Left ventricle myocardium inferior (tissue), 1 donor: ENCODE data around the gene VAV3. TPM values are rescaled to one million over a fixed set of nuclear protein-coding genes. Genes with fewer than 3 reads are reported as not detected.

ENCODE experiments used
- DNase-seq: peaks from one replicate; pipeline ENCODE4 v3.0.0-alpha.2; 2020
- H3K27ac ChIP-seq: fragments of 200-600 bp; replicated peaks from 2 replicates; pipeline ENCODE4 v1.8.0; 2021
- H3K27me3 ChIP-seq: fragments of 200-600 bp; 2 replicates; pipeline ENCODE4 v1.8.0; 2021; ENCODE audit warnings: low read depth
- H3K36me3 ChIP-seq: fragments of 200-600 bp; 2 replicates; pipeline ENCODE4 v1.8.0; 2021
- H3K4me1 ChIP-seq: fragments of 200-600 bp; 2 replicates; pipeline ENCODE4 v1.8.0; 2021
- H3K4me3 ChIP-seq: fragments of 200-600 bp; 2 replicates; pipeline ENCODE4 v1.8.0; 2021; ENCODE audit warnings: mild to moderate bottlenecking, moderate library complexity
- H3K9me3 ChIP-seq: fragments of 200-600 bp; replicated peaks from 2 replicates; pipeline ENCODE4 v1.8.0; 2021
- intact Hi-C: fragments of 100-400 bp; cut with micrococcal nuclease; formaldehyde crosslinking; loops from one replicate; pipeline ENCODE4 v1.11.0; 2022
- total RNA-seq: library from RNA; stranded (reverse); fragmentation: NEBNext Ultra II Directional; extraction: Animal tissue kit (Norgen Biotek cat#: 25700); gene quantifications from one replicate; pipeline ENCODE4 v1.2.1, GENCODE V29; 2021
- TF ChIP-seq, protein P1 (sequence below): fragments of 200-600 bp; IDR thresholded peaks from 2 replicates; pipeline ENCODE4 v1.8.0; 2021; ENCODE audit warnings: antibody characterized with exemption, mild to moderate bottlenecking, borderline replicate concordance
- donor health status: DM: no; HTN: yes; CAD: no; lungs with severe emphysema.

Gene VAV3
- total RNA-seq, 1 donor from 2014 or later: 1.4 TPM

DNA sequence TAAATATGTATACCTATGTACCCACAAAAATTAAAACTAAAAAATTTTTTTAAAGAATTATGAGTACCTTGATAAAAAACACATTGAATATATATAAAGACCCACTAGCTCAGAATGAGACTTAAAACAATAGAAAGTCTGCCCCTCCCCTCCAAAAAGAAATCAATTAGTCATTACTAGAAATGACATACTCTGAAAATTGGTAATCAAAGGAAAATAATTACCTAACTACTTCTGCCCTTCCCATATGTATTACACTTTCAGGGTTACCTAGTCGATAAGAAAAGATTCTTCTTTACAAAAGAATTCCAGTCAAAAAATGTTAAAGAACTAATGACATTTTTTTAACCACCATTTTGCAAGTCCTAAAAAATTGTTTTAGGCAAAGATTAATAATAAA lies 34.7 kb downstream of the VAV3 start:
- Histone ChIP-seq H3K36me3 (no peaks in the 10 kb centered on the region), H3K27me3 (no peaks in the 10 kb centered on the region), H3K27ac (no peak overlapping the region), H3K4me1 (no peaks in the 10 kb centered on the region), H3K4me3 (no peak overlapping the region), H3K9me3 (no peaks in the 10 kb centered on the region)
- intact Hi-C loops: no loop called here
- TF ChIP-seq, protein P1, sequence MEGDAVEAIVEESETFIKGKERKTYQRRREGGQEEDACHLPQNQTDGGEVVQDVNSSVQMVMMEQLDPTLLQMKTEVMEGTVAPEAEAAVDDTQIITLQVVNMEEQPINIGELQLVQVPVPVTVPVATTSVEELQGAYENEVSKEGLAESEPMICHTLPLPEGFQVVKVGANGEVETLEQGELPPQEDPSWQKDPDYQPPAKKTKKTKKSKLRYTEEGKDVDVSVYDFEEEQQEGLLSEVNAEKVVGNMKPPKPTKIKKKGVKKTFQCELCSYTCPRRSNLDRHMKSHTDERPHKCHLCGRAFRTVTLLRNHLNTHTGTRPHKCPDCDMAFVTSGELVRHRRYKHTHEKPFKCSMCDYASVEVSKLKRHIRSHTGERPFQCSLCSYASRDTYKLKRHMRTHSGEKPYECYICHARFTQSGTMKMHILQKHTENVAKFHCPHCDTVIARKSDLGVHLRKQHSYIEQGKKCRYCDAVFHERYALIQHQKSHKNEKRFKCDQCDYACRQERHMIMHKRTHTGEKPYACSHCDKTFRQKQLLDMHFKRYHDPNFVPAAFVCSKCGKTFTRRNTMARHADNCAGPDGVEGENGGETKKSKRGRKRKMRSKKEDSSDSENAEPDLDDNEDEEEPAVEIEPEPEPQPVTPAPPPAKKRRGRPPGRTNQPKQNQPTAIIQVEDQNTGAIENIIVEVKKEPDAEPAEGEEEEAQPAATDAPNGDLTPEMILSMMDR: no peak
- DNase-seq: no peak

DNA sequence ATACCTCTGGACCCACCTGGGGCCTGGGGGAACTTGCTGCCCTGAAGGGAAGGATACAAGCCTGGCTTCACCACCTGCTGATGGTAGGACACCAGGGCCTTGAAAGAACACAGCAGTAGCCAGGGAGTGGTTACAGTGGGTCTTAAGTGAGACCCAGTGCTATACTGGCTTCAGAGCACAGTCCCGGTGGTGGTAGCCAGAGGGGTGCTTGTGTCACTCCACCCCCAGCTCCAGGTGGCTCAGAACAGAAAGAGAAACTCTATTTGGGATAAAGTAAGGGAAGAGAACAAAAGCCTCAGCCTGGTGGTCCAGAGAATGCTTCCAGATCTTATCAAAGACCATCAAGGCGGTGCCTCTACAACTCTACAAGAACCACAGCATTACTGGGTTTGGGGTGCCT lies 37.2 kb downstream of the VAV3 start:
- H3K4me3 ChIP-seq: no peak overlapping the region
- no peaks in the 10 kb centered on the region for H3K9me3 ChIP-seq
- H3K36me3 ChIP-seq: no peaks in the 10 kb centered on the region
- H3K27ac ChIP-seq: no peak overlapping the region
- intact Hi-C loops: no loop called here
- TF ChIP-seq, protein P1: no peak
- DNase-seq: no peak
- H3K4me1 ChIP-seq: no peaks in the 10 kb centered on the region
- H3K27me3 ChIP-seq: no peaks in the 10 kb centered on the region

DNA sequence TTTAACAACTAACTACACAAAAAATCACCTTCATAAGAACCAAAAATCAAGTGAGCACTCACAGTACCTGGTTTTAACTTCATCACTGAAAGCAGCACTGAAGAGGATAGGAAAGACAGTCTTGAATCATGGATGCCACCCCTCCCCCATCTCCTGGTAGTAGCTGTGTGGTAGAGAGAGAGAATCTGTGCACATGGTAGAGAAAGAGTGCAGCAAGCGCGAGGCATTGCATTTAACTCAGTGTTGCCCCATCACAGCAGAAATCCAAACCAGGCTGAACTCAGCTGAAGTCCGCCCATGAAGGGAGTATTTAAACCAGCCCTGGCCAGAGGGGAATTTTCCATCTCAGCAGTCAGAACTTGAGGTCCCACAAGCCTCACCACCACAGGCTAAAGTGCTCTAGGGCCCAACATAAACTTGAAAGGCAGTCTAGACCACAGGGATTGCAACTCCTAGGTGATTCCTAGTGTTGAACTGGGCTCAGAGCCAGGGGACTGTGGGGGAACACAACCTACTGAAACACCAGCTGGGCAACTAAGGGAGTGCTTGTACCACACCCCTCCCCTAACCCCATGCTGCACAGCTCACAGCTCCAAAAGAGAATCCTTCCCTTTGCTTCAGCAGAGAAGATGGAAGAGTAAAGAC lies 38.4 kb downstream of the VAV3 start:
- Histone ChIP-seq H3K9me3 (no peaks in the 10 kb centered on the region), H3K4me3 (no peak overlapping the region), H3K4me1 (no peaks in the 10 kb centered on the region), H3K27me3 (no peaks in the 10 kb centered on the region), H3K27ac (no peak overlapping the region), H3K36me3 (no peaks in the 10 kb centered on the region)
- TF ChIP-seq, protein P1: no peak
- DNase-seq: no peak
- intact Hi-C loops: no loop called here

DNA sequence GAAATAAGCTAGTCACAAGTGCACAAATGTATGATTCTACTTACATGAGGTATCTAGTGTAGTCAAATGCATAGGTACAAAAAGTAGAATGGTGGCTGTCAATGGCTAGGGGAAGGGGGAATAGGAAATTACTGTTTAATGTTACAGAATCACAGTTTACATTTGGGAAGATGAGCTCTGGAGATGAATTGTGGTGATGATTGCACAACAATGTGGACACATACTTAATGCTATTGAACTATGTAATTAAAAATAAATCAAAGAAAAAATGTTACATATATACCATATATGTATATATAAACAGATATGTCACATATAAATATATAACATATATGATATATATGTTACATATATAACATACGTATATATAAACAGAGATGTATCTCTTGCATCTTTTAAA lies 39.4 kb downstream of the VAV3 start:
- no peak for DNase-seq

DNA sequence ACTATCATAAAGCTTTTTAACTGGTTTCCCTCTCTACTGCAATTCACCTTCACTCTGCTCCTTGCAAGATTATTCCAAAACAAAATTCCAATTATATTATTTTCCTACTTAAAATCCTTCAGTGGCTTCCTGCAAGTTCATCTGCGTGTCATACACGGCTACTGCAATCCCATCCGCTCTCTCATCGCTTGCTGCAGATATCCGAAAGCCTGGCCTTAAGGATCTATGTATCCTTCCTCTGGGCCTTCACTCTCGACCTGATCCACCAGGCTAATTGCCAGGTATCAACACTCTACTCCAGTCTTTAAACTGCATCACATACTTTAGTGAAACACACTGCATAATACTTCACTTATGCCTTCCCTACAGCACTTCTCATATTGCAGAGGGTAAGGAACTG lies 44.0 kb downstream of the VAV3 start:
- no peak overlapping the region for H3K4me3 ChIP-seq
- H3K9me3 ChIP-seq: no peaks in the 10 kb centered on the region
- TF ChIP-seq, protein P1: no peak

More for the DNA sequence above, 39.4 kb downstream of the VAV3 start:
- H3K27ac ChIP-seq: no peak overlapping the region
- no peaks in the 10 kb centered on the region for H3K9me3 ChIP-seq
- intact Hi-C loops: no loop called here
- no peaks in the 10 kb centered on the region for H3K27me3 ChIP-seq
- TF ChIP-seq, protein P1: no peak
- no peaks in the 10 kb centered on the region for H3K4me1 ChIP-seq
- no peak overlapping the region for H3K4me3 ChIP-seq
- H3K36me3 ChIP-seq: no peaks in the 10 kb centered on the region

More for the DNA sequence above, 44.0 kb downstream of the VAV3 start:
- Histone ChIP-seq H3K27me3 (no peaks in the 10 kb centered on the region), H3K36me3 (no peaks in the 10 kb centered on the region), H3K27ac (no peak overlapping the region), H3K4me1 (no peaks in the 10 kb centered on the region)
- intact Hi-C loops: no loop called here
- no peak for DNase-seq
